BJ (cell line): Measurements from ENCODE around the gene DIP2C. TPM values are rescaled to one million over a fixed set of nuclear protein-coding genes. Genes with fewer than 3 reads are reported as not detected.

Experiments
- CTCF ChIA-PET: fragments of 350-600 bp; formaldehyde crosslinking; extraction: SDS; loops from one replicate; lab custom pipeline; 2021; ENCODE audit warnings: antibody characterized with exemption, inconsistent platforms; lab: Yijun Ruan, JAX
- POLR2A ChIA-PET: fragments of 300-600 bp; sonication (Branson Sonifier 250); formaldehyde crosslinking; extraction: SDS; loops from one replicate; lab custom pipeline; 2021; ENCODE audit warnings: antibody characterized with exemption; lab: Charles Lee
- DNase-seq: peaks from one replicate; pipeline ENCODE4 v3.0.0-alpha.2; 2011; ENCODE audit warnings: low read depth
- H3K27me3 ChIP-seq: 2 replicates; pipeline ENCODE4 v1.6.0; 2011; ENCODE audit warnings: low read length; ENCODE audit not compliant: control insufficient read depth, insufficient read depth
- H3K36me3 ChIP-seq: 2 replicates; pipeline ENCODE4 v1.5.1; 2011; ENCODE audit warnings: low read length; ENCODE audit not compliant: control insufficient read depth, insufficient read depth
- H3K4me3 ChIP-seq: 2 replicates; pipeline ENCODE4 v1.5.1; 2011; ENCODE audit warnings: low read depth, mild to moderate bottlenecking, control low read depth, low read length
- CTCF ChIP-seq: IDR thresholded peaks from 2 replicates; pipeline ENCODE4 v1.5.1; 2011; ENCODE audit warnings: low read depth, mild to moderate bottlenecking, control low read depth, inconsistent platforms, low read length, moderate library complexity; ENCODE audit not compliant: insufficient read depth
- polyA plus RNA-seq: library from polyadenylated mRNA; depleted of rRNA; stranded (reverse); fragments of >200 nt; gene quantifications from 2 replicates; pipeline ENCODE4 v1.2.3, GENCODE V29; 2011

Gene DIP2C
- polyA plus RNA-seq, 1 experiment, result 9.3 TPM

- H3K36me3 ChIP-seq, result peaks cover 16% of the 10 kb centered on the region
- POLR2A ChIA-PET, result no interaction called here
- H3K27me3 ChIP-seq, result no peaks in the 10 kb centered on the region
- H3K4me3 ChIP-seq, result no peak overlapping the region
- DNase-seq, result no peak
- no peak for TF ChIP-seq CTCF
- CTCF ChIA-PET, result no interaction called here
Observed at GRCh38 chr10:377228-377627, 312.2 kb downstream of the DIP2C start.

DNA sequence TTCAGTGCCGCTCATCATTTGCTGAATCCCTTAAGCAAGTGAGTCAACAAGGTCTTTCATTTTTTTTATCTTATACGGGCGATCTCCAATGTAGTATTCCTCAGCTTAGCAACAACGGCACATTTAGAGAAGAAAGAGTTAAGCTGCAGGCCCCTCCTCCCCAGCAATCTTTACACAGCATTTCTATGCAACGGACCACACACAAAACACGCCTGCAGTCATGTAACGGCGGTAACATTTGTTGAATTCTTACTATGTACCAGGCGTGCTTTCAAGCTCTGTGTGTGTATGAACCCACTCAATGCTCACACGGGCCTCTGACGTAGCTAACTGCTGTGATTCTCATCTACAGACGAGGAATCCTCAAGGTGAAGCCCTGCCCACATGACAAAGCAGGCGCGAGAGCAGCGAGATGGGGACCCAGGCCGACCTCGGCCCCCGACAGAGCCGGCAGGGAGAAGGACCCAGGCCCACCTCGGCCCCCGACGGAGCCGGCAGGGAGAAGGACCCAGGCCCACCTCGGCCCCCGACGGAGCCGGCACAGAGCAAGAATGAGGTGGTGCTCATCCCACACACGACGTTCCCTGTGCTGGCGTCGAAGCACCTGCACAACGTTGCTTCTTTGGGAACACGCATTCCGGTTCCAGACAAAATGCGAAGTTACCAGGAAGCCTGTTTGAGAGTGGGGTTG lies 313.5 kb downstream of the DIP2C start:
- ChIA-PET CTCF (interaction anchor here (1.3 kb wide), 1 partner anchor 410 kb away, joined by 3 read pairs; no protein-coding TSS in a partner anchor), POLR2A (no interaction called here)
- Histone ChIP-seq H3K27me3 (no peaks in the 10 kb centered on the region), H3K36me3 (peaks cover 12% of the 10 kb centered on the region), H3K4me3 (no peak overlapping the region)
- no peak for DNase-seq
- TF ChIP-seq CTCF, result no peak

GRCh38 chr10:374354-374753 lies 315.1 kb downstream of the DIP2C start:
- Histone ChIP-seq H3K36me3 (peaks cover 10% of the 10 kb centered on the region), H3K4me3 (no peak overlapping the region), H3K27me3 (no peaks in the 10 kb centered on the region)
- ChIA-PET CTCF (interaction anchor here (1.2 to 1.4 kb wide), 3 partner anchors 9 to 412 kb away, joined by 3 to 5 read pairs (median 3); no protein-coding TSS in a partner anchor), POLR2A (no interaction called here)
- DNase-seq, result no peak
- no peak for TF ChIP-seq CTCF

DNA sequence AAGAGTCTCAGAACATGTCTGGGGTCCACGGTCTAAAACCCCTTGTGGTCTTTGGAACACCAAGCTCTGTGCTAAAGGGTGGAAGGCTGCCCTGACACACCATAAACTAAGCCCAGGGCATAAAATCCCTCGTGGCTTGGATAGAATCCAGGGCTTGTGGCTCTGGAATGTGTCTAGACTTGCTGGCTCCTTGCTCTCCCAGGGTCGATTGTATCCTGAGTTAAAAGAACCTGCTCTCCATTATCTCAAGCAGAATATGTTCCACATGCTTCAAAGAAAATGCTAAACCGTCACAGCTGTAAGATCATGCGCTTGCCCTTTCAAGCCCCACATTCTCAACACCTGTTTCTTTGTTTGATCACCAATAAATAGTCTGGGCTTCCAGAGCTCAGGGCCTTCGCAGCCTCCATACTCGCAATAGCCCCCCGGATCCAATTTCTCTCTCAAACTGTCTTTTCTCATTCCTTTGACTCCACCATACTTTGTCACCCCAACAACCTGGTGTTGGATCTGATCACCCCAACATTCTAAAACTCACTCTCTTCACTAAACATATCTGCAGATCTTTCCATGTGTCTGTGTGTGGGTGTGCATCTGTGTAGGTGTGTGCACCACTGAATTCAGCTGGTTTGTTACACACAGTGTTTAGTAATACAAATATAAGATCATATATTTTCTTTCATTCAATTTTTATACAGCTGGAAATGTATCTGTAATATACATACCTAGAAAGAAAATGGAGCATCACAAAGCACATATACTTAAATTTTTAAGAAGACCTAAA lies 315.8 kb downstream of the DIP2C start:
- CTCF ChIA-PET, result interaction anchor here (0.6 to 1.4 kb wide), 3 partner anchors 10 to 411 kb away, joined by 3 to 5 read pairs (median 4); no protein-coding TSS in a partner anchor
- Histone ChIP-seq H3K27me3 (no peaks in the 10 kb centered on the region), H3K4me3 (no peak overlapping the region), H3K36me3 (peaks cover 10% of the 10 kb centered on the region)
- DNase-seq, result peak; percentile 35
- POLR2A ChIA-PET, result no interaction called here
- TF ChIP-seq CTCF, result no peak

GRCh38 chr10:373015-373414 lies 316.5 kb downstream of the DIP2C start:
- no peaks in the 10 kb centered on the region for H3K27me3 ChIP-seq
- ChIA-PET CTCF (interaction anchor here (0.6 to 1.4 kb wide), 3 partner anchors 9 to 412 kb away, joined by 3 to 5 read pairs (median 4); no protein-coding TSS in a partner anchor), POLR2A (no interaction called here)
- no peak for DNase-seq
- H3K4me3 ChIP-seq, result no peak overlapping the region
- H3K36me3 ChIP-seq, result peaks cover 13% of the 10 kb centered on the region
- no peak for TF ChIP-seq CTCF
